Subcutaneous adipose tissue (tissue), 4 donors: Measurements from ENCODE around the gene MOB3B. TPM values are rescaled to one million over a fixed set of nuclear protein-coding genes. Genes with fewer than 3 reads are reported as not detected.

Experiments
- CTCF ChIP-seq: fragments of 450-650 bp; IDR thresholded peaks from one replicate; pipeline ENCODE4 v1.5.1; 2016; ENCODE audit warnings: low read depth, mild to moderate bottlenecking, control low read depth, antibody characterized with exemption, moderate library complexity
- total RNA-seq, 4 donors: library from RNA; depleted of rRNA; stranded (reverse); fragments of >200 nt; gene quantifications; one replicate each; pipeline ENCODE4 v1.1.0, GENCODE V29; 2016

Gene MOB3B
- total RNA-seq, 4 donors from 2014 or later, result 11.9 to 13.4 (median 12.6) TPM

- no peak for TF ChIP-seq CTCF
Observed at GRCh38 chr9:27339661-27340284, 189.8 kb downstream of the MOB3B start.

- TF ChIP-seq CTCF, result no peak
Observed at GRCh38 chr9:27338527-27338903, 191.1 kb downstream of the MOB3B start.

- no peak for TF ChIP-seq CTCF
Observed at GRCh38 chr9:27337833-27338526, 191.6 kb downstream of the MOB3B start.

GRCh38 chr9:27337236-27337635, 192.4 kb downstream of the MOB3B start:
- no peak for TF ChIP-seq CTCF

GRCh38 chr9:27336829-27337228, 192.8 kb downstream of the MOB3B start:
- TF ChIP-seq CTCF, result no peak

GRCh38 chr9:27336126-27336525, 193.5 kb downstream of the MOB3B start:
- TF ChIP-seq CTCF, result no peak

- no peak for TF ChIP-seq CTCF
Observed at GRCh38 chr9:27335075-27335474, 194.5 kb downstream of the MOB3B start.
